Spinal cord (tissue), 10 donors: ENCODE measurements around the gene DCC. TPM values are rescaled to one million over a fixed set of nuclear protein-coding genes. Genes with fewer than 3 reads are reported as not detected.

ENCODE experiments used
- DNase-seq, 6 donors: peaks; one replicate each; pipeline versions ENCODE4 v3.0.0 to v3.0.0-alpha.2; 2013 to 2015; ENCODE audit warnings: low spot score in 6 of 6, low read depth in 4 of 6
- H3K27ac ChIP-seq: one replicate; pipeline ENCODE4 v1.5.1; 2013; ENCODE audit warnings: low read depth, low read length, control low read depth
- H3K27me3 ChIP-seq: one replicate; pipeline ENCODE4 v1.6.1; 2013; ENCODE audit warnings: low read length; ENCODE audit not compliant: control insufficient read depth, insufficient read depth
- H3K36me3 ChIP-seq: one replicate; pipeline ENCODE4 v1.6.1; 2013; ENCODE audit warnings: low read length; ENCODE audit not compliant: control insufficient read depth, insufficient read depth
- H3K4me1 ChIP-seq: one replicate; pipeline ENCODE4 v1.6.1; 2013; ENCODE audit warnings: low read length; ENCODE audit not compliant: control insufficient read depth, insufficient read depth
- H3K4me3 ChIP-seq: one replicate; pipeline ENCODE4 v1.5.1; 2013; ENCODE audit warnings: low read depth, low read length, control low read depth
- H3K9me3 ChIP-seq: one replicate; pipeline ENCODE4 v1.6.1; 2013; ENCODE audit warnings: low read length; ENCODE audit not compliant: control insufficient read depth, insufficient read depth
- WGBS: methylation state at CpG from one replicate; pipeline ENCODE4 v1.1.5; 2013; ENCODE audit warnings: missing lambda C conversion rate; ENCODE audit not compliant: insufficient coverage; 5-methylcytosine and 5-hydroxymethylcytosine counted together
- polyA plus RNA-seq, 2 donors: library from polyadenylated mRNA; unstranded; fragments of 120-200 nt; gene quantifications; one replicate each; pipeline ENCODE4 v1.2.1, GENCODE V29; 2013; ENCODE audit not compliant: insufficient read length in 2 of 2
- total RNA-seq, 2 donors: library from RNA; depleted of rRNA in 1 of 2; stranded (reverse); fragments of 120-200 nt in 1 of 2; fragments of >200 nt in 1 of 2; gene quantifications; one replicate each; pipeline versions ENCODE4 v1.2.3 to v1.2.4, GENCODE V29; 2013 to 2014
- donor health status: healthy.

DCC gene
- total and polyA plus RNA-seq, 4 donors: 13.8 to 27.3 (median 17.2) TPM

- no peak overlapping the region for H3K27ac ChIP-seq
- H3K27me3 ChIP-seq: no peaks in the 10 kb centered on the region
- no peaks in the 10 kb centered on the region for H3K36me3 ChIP-seq
- WGBS: 100% methylated on average over 1 of the region's 3 CpGs
- H3K4me1 ChIP-seq: no peaks in the 10 kb centered on the region
- no peak overlapping the region for H3K4me3 ChIP-seq
- H3K9me3 ChIP-seq: no peaks in the 10 kb centered on the region
- DNase-seq: no peak
These were observed 685.2 kb downstream of the DCC start for GRCh38 chr18:53025247-53025646.

- no peak overlapping the region for H3K27ac ChIP-seq
- DNase-seq: no peak
- H3K27me3 ChIP-seq: no peaks in the 10 kb centered on the region
- no peak overlapping the region for H3K4me3 ChIP-seq
- H3K4me1 ChIP-seq: no peaks in the 10 kb centered on the region
- H3K36me3 ChIP-seq: no peaks in the 10 kb centered on the region
- no CpG with 5 or more reads among the region's 1 CpG for WGBS
- no peaks in the 10 kb centered on the region for H3K9me3 ChIP-seq
These were observed 688.6 kb downstream of the DCC start for GRCh38 chr18:53028565-53028964.

GRCh38 chr18:53033128-53033527 lies 693.1 kb downstream of the DCC start:
- no peak for DNase-seq
- WGBS: 92% methylated on average over 2 of the region's 3 CpGs
- no peaks in the 10 kb centered on the region for H3K4me1 ChIP-seq
- no peaks in the 10 kb centered on the region for H3K27me3 ChIP-seq
- no peak overlapping the region for H3K27ac ChIP-seq
- H3K9me3 ChIP-seq: no peaks in the 10 kb centered on the region
- no peak overlapping the region for H3K4me3 ChIP-seq
- no peaks in the 10 kb centered on the region for H3K36me3 ChIP-seq

- DNase-seq: no peak
- no peak overlapping the region for H3K27ac ChIP-seq
- no peak overlapping the region for H3K4me3 ChIP-seq
- H3K4me1 ChIP-seq: no peaks in the 10 kb centered on the region
- no peaks in the 10 kb centered on the region for H3K9me3 ChIP-seq
- H3K27me3 ChIP-seq: no peaks in the 10 kb centered on the region
- H3K36me3 ChIP-seq: no peaks in the 10 kb centered on the region
These were observed 698.6 kb downstream of the DCC start for GRCh38 chr18:53038608-53039007.

- no peaks in the 10 kb centered on the region for H3K4me1 ChIP-seq
These were observed 700.3 kb downstream of the DCC start for GRCh38 chr18:53040286-53040685.

GRCh38 chr18:53056064-53056463 lies 716.1 kb downstream of the DCC start:
- H3K4me1 ChIP-seq: no peaks in the 10 kb centered on the region
- H3K27me3 ChIP-seq: no peaks in the 10 kb centered on the region
- no peak for DNase-seq
- no peak overlapping the region for H3K4me3 ChIP-seq
- 89% methylated on average over 4 of the region's 6 CpGs for WGBS
- H3K9me3 ChIP-seq: no peaks in the 10 kb centered on the region
- no peaks in the 10 kb centered on the region for H3K36me3 ChIP-seq
- no peak overlapping the region for H3K27ac ChIP-seq

More at GRCh38 chr18:53040286-53040685, 700.3 kb downstream of the DCC start:
- no peak overlapping the region for H3K27ac ChIP-seq
- no CpG with 5 or more reads among the region's 3 CpGs for WGBS
- no peaks in the 10 kb centered on the region for H3K36me3 ChIP-seq
- H3K4me3 ChIP-seq: no peak overlapping the region
- H3K9me3 ChIP-seq: no peaks in the 10 kb centered on the region
- peak in 1 of 6 donors; percentile 68 for DNase-seq
- no peaks in the 10 kb centered on the region for H3K27me3 ChIP-seq

GRCh38 chr18:53070788-53071187 lies 730.8 kb downstream of the DCC start:
- H3K27ac ChIP-seq: no peak overlapping the region
- H3K4me3 ChIP-seq: no peak overlapping the region
- H3K9me3 ChIP-seq: no peaks in the 10 kb centered on the region
- H3K36me3 ChIP-seq: no peaks in the 10 kb centered on the region
- WGBS: 44% methylated on average over 2 of the region's 6 CpGs
- H3K27me3 ChIP-seq: no peaks in the 10 kb centered on the region
- peaks cover 4% of the 10 kb centered on the region for H3K4me1 ChIP-seq
- peak in 4 of 6 donors; percentile 4 to 77 (median 32) for DNase-seq

- WGBS: 71% methylated on average over 1 of the region's 2 CpGs
- Histone ChIP-seq H3K9me3 (no peaks in the 10 kb centered on the region), H3K4me1 (no peaks in the 10 kb centered on the region), H3K27ac (no peak overlapping the region), H3K27me3 (no peaks in the 10 kb centered on the region), H3K4me3 (no peak overlapping the region), H3K36me3 (no peaks in the 10 kb centered on the region)
- DNase-seq: no peak
These were observed 740.7 kb downstream of the DCC start for GRCh38 chr18:53080687-53081086.

- Histone ChIP-seq H3K4me1 (no peaks in the 10 kb centered on the region), H3K36me3 (no peaks in the 10 kb centered on the region), H3K27ac (no peak overlapping the region), H3K4me3 (no peak overlapping the region), H3K9me3 (no peaks in the 10 kb centered on the region), H3K27me3 (no peaks in the 10 kb centered on the region)
- peak in 5 of 6 donors; percentile 15 to 91 (median 44) for DNase-seq
- 15% methylated on average over 3 of the region's 5 CpGs for WGBS
These were observed 753.6 kb downstream of the DCC start for GRCh38 chr18:53093636-53094035.

- no peak overlapping the region for H3K4me3 ChIP-seq
- DNase-seq: peak in 1 of 6 donors; percentile 54
- H3K4me1 ChIP-seq: no peaks in the 10 kb centered on the region
- no peaks in the 10 kb centered on the region for H3K36me3 ChIP-seq
- H3K9me3 ChIP-seq: no peaks in the 10 kb centered on the region
- 88% methylated on average over 2 of the region's 5 CpGs for WGBS
- H3K27me3 ChIP-seq: no peaks in the 10 kb centered on the region
- H3K27ac ChIP-seq: no peak overlapping the region
These were observed 761.6 kb downstream of the DCC start for GRCh38 chr18:53101536-53102105.
